ENCODE measurements around the gene FIGNL1.

The FIGNL1 gene

GRCh38 chr7:50431722-50432305 lies 18.3 kb downstream of the FIGNL1 start:
- TF ChIP-seq CTCF (IDR thresholded peaks at IDR 0.05): no peak

DNA sequence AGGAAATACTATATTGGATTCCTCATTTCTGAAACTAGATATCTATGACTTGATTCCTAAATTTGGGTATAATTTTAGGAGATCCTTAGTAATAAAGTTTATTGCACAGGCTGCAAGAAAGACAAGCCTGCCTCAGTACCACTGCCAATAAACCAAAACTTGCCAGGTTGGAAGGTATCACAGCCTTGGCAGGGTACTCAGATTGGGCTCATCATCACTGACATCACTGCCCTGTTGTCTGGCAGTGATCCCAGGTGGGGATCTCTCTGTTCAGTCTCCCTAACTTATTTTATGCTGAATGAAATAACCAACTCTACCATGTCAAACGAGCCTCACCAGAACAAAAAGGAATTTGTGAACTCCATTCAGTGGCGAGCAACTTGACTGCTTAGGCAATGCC lies 18.8 kb downstream of the FIGNL1 start:
- TF ChIP-seq CTCF (IDR thresholded peaks at IDR 0.05): no peak

DNA sequence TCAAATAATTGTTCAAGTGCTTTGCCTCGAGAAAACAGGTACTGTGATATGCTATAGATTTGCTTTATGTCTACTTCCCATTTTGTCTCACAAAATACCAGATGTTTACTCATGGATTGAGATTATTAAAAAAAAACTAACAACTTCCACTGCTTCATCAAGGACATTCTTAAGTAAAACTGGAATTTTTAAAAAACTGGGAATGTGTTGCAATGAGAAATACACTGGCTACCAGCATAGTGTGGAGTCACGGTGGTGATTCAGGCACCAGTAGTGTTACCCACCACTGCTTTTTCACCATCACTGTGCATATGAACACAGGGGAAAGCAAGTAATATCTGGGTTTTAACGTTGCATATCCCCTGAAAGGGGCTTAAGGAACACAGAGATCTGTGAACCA lies 21.2 kb downstream of the FIGNL1 start:
- no peak for TF ChIP-seq CTCF (IDR thresholded peaks at IDR 0.05)

DNA sequence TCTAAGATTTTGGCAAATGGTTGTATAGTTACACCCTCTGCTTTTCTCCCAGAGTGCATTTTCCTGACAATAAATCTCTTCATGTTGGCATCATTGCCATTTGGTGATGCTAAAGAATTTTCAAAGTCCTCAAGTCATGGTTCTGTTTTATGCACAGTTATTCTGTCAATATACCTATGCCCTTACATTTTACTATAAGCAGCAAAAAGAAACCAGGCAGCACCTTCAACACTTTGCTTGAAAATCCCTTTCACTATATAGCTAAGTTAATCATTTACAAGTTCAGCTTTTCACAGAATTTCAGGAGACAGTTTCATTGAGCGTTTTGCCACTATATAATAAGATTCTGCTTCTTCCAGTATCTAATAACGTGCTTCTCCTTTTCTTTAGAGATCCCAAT lies 22.6 kb downstream of the FIGNL1 start:
- TF ChIP-seq CTCF (IDR thresholded peaks at IDR 0.05): no peak

DNA sequence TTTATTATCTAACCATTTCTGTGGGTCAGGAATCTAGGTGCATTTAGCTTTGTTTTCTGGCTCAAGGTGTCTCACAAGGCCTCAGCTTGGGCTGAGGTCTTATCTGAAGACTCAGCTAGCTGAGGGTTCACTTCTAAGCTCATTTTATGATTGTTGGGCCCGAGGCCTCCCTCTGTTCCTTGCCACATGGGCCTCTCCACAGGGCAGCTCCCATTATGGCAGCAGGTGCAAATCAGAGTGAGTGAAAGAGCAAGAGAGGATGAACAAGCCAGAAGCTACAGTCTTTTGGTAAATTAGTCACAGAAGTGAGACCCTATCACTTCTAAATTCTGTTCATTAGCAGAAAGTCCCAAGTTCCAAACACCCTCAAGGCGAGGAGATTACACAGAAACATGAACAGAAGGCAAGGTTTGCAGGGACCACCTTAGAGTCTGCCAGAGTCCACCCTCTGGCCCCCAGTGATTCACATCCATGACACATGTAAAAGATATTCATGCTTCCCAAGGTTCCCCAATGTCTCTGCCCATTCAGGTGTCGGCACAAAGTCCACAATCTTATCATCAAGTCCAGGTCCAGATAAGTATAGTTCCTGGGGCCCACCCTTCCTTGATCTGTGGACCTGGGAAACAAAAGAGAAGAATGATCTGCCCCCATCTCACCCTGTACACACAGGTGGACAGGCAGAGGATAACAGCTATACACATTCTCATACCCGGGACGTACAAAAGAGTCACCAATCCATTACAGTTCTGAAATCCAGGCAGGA lies 23.7 kb downstream of the FIGNL1 start:
- no peak for TF ChIP-seq CTCF (IDR thresholded peaks at IDR 0.05)

GRCh38 chr7:50425318-50425717 lies 24.8 kb downstream of the FIGNL1 start:
- no peak for TF ChIP-seq CTCF (IDR thresholded peaks at IDR 0.05)

- no peak for TF ChIP-seq CTCF (IDR thresholded peaks at IDR 0.05)
Observed at GRCh38 chr7:50423860-50424259, 26.3 kb downstream of the FIGNL1 start.
